Measurements from ENCODE around the gene CRYBA4. TPM values are rescaled to one million over a fixed set of nuclear protein-coding genes. Genes with fewer than 3 reads are reported as not detected.

CRYBA4 gene
- total and polyA plus RNA-seq, 7 donors, result not detected

GRCh38 chr22:26660356-26660755, 38.6 kb downstream of the CRYBA4 start:
- H3K27ac ChIP-seq, result no peak overlapping the region
- H3K4me3 ChIP-seq, result no peak overlapping the region
- intact Hi-C loops (cut with DNase I), result no loop called here
- 79 to 86% methylated on average over 6 of the region's 6 CpGs for WGBS, 2 donors
- no peaks in the 10 kb centered on the region for H3K36me3 ChIP-seq
- H3K27me3 ChIP-seq, result peaks cover 21 to 74% (median 39%) of the 10 kb centered on the region in 3 donors
- DNase-seq, result no peak
- TF ChIP-seq EP300 (IDR thresholded peaks at IDR 0.05), result no peak
- no peak for TF ChIP-seq CTCF (IDR thresholded peaks at IDR 0.05)
- no peak for TF ChIP-seq POLR2AphosphoS5 (IDR thresholded peaks at IDR 0.05)
- H3K4me1 ChIP-seq, result peaks cover 0 to 26% (median 25%) of the 10 kb centered on the region in 4 donors
- no peaks in the 10 kb centered on the region for H3K9me3 ChIP-seq

DNA sequence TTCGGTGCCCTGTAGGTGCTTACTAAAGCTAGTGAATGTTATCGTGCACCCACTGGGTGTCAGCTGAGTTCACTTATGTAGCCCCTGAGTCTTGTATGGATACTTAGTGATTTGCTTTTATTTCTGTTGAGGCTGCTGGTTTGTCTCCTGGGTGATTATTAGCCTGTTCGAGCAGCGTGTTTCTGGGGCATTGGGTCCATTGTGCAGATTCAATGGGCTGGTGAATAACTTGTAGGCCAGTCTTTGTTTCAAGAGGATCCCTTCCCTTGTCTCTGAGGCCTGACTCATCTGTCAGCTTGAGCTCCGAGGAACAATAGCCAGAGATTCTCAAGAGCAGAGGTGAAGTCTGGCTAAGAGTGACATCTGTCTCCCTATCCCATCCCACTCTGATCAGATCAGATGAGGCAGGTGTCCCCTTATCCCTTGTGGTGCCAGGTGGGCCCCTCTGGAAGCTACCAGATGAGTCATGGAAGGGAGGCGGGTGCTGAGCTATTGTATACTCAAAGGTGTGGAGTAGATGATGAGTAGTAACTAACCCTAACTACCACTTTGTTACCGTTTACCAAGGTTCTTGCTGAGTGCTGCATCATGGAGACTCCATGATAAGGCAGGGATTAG, 39.3 kb downstream of the CRYBA4 start:
- H3K27ac ChIP-seq, result no peak overlapping the region
- no peaks in the 10 kb centered on the region for H3K9me3 ChIP-seq
- 61 to 78% methylated on average over 7 of the region's 7 CpGs for WGBS, 2 donors
- peaks cover 0 to 26% (median 25%) of the 10 kb centered on the region in 4 donors for H3K4me1 ChIP-seq
- intact Hi-C loops (cut with DNase I), result no loop called here
- peaks cover 21 to 67% (median 39%) of the 10 kb centered on the region in 3 donors for H3K27me3 ChIP-seq
- DNase-seq, result no peak
- TF ChIP-seq POLR2A (IDR thresholded peaks at IDR 0.05), result no peak
- H3K36me3 ChIP-seq, result no peaks in the 10 kb centered on the region
- no peak overlapping the region for H3K4me3 ChIP-seq

DNA sequence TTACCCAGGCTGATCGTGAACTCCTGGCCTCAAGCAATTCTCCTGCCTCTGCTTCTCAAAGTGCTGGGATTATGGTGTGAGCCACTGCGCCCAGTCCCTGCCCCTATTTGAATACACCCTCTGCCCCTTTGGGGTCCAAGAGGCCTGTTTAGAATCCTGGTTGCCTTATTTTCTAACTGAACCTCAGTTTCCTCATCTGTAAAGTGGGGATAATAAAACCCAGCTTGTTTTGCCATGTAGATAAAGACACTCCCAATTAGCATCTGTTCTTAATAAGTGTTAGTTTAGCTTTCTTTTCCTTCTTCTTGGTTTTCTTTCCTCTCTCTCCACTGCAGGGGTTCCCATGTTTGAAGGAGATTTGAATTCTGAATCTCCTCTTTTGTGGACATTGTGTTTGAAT, 40.4 kb downstream of the CRYBA4 start:
- no peak for DNase-seq
- Histone ChIP-seq H3K4me1 (peaks cover 0 to 22% (median 21%) of the 10 kb centered on the region in 4 donors), H3K36me3 (no peaks in the 10 kb centered on the region), H3K9me3 (no peaks in the 10 kb centered on the region), H3K4me3 (no peak overlapping the region), H3K27me3 (peaks cover 17 to 56% (median 30%) of the 10 kb centered on the region in 3 donors), H3K27ac (no peak overlapping the region)
- 71 to 88% methylated on average over 2 of the region's 2 CpGs for WGBS, 2 donors
- intact Hi-C loops (cut with DNase I), result no loop called here
- no peak for TF ChIP-seq POLR2A (IDR thresholded peaks at IDR 0.05)
- no peak for TF ChIP-seq POLR2AphosphoS5 (IDR thresholded peaks at IDR 0.05)
- no peak for TF ChIP-seq CTCF (IDR thresholded peaks at IDR 0.05)
- TF ChIP-seq EP300 (IDR thresholded peaks at IDR 0.05), result no peak

GRCh38 chr22:26663374-26663923, 41.7 kb downstream of the CRYBA4 start:
- WGBS, 2 donors, result 66 to 78% methylated on average over 9 of the region's 9 CpGs
- Histone ChIP-seq H3K4me1 (peaks cover 0 to 9% (median 8%) of the 10 kb centered on the region in 4 donors), H3K27me3 (peaks cover 6 to 43% (median 17%) of the 10 kb centered on the region in 3 donors), H3K9me3 (no peaks in the 10 kb centered on the region), H3K4me3 (no peak overlapping the region), H3K36me3 (no peaks in the 10 kb centered on the region), H3K27ac (no peak overlapping the region)
- no peak for DNase-seq
- intact Hi-C loops (cut with DNase I), result no loop called here
- no peak for TF ChIP-seq CTCF (IDR thresholded peaks at IDR 0.05)
- no peak for TF ChIP-seq EP300 (IDR thresholded peaks at IDR 0.05)
- TF ChIP-seq POLR2AphosphoS5 (IDR thresholded peaks at IDR 0.05), result no peak
- TF ChIP-seq POLR2A (IDR thresholded peaks at IDR 0.05), result no peak

DNA sequence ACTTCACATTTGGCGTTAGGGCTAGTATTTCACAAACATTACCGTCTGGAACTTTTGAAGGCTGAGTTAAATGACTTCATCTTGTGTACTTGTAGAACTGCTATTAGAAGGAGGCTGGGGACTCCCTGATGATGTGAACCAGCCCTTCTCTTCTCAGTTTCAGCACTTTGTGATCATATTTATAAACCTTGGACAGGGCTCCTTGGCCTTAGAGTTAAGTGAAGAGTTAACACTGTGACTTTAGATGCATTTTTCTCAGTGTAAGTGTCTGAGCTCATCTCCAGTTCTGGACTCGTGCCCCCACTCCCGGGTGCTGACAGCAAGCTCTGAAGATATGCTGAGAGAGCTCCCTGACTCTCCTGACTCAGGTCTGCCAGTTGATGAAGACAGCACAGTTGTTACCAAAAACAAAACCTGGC, 44.1 kb downstream of the CRYBA4 start:
- no peak for DNase-seq
- no peaks in the 10 kb centered on the region for H3K36me3 ChIP-seq
- H3K9me3 ChIP-seq, result no peaks in the 10 kb centered on the region
- no peaks in the 10 kb centered on the region for H3K4me1 ChIP-seq
- intact Hi-C loops (cut with DNase I), result no loop called here
- H3K27ac ChIP-seq, result no peak overlapping the region
- peaks cover 0 to 26% (median 0%) of the 10 kb centered on the region in 3 donors for H3K27me3 ChIP-seq
- WGBS, 2 donors, result 28 to 49% methylated on average over 4 of the region's 4 CpGs
- no peak overlapping the region for H3K4me3 ChIP-seq
- no peak for TF ChIP-seq POLR2AphosphoS5 (IDR thresholded peaks at IDR 0.05)
- TF ChIP-seq EP300 (IDR thresholded peaks at IDR 0.05), result no peak
- TF ChIP-seq POLR2A (IDR thresholded peaks at IDR 0.05), result no peak
- no peak for TF ChIP-seq CTCF (IDR thresholded peaks at IDR 0.05)
